Nephron progenitor cell (in vitro differentiated cells): ENCODE measurements around the gene TGM2.

Experiments
- DNase-seq: peaks from one replicate; pipeline ENCODE4 v3.0.0; 2021
- H3K27ac Mint-ChIP-seq: 2 replicates; pipeline ENCODE4 v1.8.0; 2021; ENCODE audit warnings: mild to moderate bottlenecking, moderate library complexity, mixed read lengths
- H3K27me3 Mint-ChIP-seq: 2 replicates; pipeline ENCODE4 v1.8.0; 2021; ENCODE audit warnings: mild to moderate bottlenecking, low read depth, mixed read lengths; ENCODE audit not compliant: poor library complexity
- H3K36me3 Mint-ChIP-seq: 2 replicates; pipeline ENCODE4 v1.8.0; 2021; ENCODE audit warnings: low read depth, mixed read lengths
- H3K4me1 Mint-ChIP-seq: 2 replicates; pipeline ENCODE4 v1.8.0; 2021; ENCODE audit warnings: mixed read lengths
- H3K4me3 Mint-ChIP-seq: 2 replicates; pipeline ENCODE4 v1.8.0; 2021; ENCODE audit warnings: mild to moderate bottlenecking, moderate library complexity, mixed read lengths
- H3K9me3 Mint-ChIP-seq: 2 replicates; pipeline ENCODE4 v1.8.0; 2021; ENCODE audit warnings: mild to moderate bottlenecking, moderate library complexity, mixed read lengths
- TF ChIP-seq, protein P1 (sequence below): fragments of 200-600 bp; sonication (generic); IDR thresholded peaks from 2 replicates; pipeline ENCODE4 v1.5.0; 2021; ENCODE audit warnings: antibody characterized with exemption

The TGM2 gene

DNA sequence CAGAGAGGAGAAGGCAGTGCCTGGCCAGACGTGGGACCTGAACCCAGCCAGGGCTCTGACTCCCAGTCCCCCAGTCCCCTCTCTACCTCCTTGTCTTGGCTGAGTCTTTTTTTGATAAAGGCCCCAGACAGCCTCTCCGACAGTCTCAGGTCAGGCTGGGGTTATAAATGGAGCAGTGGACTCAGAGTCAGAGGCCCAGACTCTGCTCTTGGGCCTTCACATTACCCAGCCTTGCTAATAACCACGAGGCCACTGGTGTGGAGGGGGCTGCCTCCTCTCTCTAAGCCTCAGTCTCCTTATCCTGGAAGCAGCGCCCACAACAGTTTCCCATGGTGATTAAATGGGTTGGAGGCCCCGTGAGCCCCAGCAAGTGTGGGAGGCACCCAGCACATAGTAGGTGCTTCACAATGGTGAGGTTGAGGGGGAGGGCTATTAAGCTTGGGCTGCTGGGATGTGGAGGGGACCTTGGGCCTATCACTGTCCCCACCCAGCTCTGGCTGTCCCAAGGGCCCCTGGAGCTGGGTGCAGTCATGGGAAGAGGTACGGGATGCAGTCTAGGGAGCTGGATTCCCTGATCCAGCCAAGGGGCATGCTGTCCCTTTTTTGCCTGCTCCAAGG lies 35.7 kb downstream of the TGM2 start:
- Mint-ChIP-seq H3K4me1 (peaks cover 30% of the 10 kb centered on the region), H3K27me3 (peaks cover 10% of the 10 kb centered on the region), H3K9me3 (no peaks in the 10 kb centered on the region), H3K27ac (no peak overlapping the region), H3K36me3 (no peaks in the 10 kb centered on the region), H3K4me3 (no peak overlapping the region)
- TF ChIP-seq, protein P1, sequence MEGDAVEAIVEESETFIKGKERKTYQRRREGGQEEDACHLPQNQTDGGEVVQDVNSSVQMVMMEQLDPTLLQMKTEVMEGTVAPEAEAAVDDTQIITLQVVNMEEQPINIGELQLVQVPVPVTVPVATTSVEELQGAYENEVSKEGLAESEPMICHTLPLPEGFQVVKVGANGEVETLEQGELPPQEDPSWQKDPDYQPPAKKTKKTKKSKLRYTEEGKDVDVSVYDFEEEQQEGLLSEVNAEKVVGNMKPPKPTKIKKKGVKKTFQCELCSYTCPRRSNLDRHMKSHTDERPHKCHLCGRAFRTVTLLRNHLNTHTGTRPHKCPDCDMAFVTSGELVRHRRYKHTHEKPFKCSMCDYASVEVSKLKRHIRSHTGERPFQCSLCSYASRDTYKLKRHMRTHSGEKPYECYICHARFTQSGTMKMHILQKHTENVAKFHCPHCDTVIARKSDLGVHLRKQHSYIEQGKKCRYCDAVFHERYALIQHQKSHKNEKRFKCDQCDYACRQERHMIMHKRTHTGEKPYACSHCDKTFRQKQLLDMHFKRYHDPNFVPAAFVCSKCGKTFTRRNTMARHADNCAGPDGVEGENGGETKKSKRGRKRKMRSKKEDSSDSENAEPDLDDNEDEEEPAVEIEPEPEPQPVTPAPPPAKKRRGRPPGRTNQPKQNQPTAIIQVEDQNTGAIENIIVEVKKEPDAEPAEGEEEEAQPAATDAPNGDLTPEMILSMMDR, result no peak
- no peak for DNase-seq

DNA sequence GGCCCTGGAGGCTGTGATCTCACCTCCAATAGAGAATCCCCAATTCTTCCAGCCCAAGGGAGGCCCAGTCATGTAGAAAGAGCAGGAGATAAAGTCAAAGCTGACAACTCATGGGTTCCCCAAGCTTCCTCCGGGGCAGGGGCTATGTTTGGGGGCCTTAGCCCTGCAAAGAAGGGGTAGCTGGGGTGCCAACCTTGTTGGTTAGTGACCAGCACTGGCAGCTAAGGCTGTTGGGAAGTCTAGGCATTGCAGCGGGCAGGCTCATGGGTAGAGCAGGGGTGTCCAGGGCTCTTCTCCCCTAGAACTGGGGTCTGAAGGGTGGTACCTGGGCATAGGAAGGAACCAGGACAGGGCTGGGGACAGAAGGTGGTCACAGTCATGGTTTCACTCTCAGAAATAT lies 36.4 kb downstream of the TGM2 start:
- H3K27ac Mint-ChIP-seq, result peak overlapping the region; percentile 59
- no peak overlapping the region for H3K4me3 Mint-ChIP-seq
- no peak for DNase-seq
- H3K9me3 Mint-ChIP-seq, result no peaks in the 10 kb centered on the region
- peaks cover 10% of the 10 kb centered on the region for H3K27me3 Mint-ChIP-seq
- peaks cover 23% of the 10 kb centered on the region for H3K4me1 Mint-ChIP-seq
- H3K36me3 Mint-ChIP-seq, result no peaks in the 10 kb centered on the region
- TF ChIP-seq, protein P1, result no peak

DNA sequence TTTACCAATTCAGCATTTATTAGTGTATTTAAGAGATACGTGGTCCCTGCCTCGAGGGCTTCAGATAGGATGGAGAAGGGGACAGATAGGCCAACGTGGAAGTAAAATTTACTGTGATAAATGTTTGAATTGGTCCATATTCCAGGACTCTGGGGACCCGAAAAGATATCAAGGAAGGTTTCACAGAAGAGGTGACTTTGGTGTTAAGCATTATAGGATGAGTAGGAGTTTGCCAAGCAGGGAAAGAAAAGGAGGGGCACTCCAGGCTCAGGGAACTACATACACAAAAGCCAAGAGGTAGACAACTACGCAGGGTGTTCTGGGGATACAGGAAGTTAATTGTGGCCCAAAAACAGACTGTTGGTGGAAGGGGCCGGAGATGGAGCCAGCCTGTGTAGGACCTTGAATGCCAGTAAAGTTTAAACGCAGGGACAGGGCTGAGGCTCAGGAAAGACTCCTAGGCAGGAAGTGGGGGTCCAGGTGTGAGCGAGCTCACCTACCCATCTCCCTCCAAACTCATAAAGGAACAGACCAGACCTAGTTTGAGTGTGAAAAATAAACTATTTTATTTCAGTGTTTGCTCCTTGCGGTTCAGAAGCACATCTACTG lies 37.0 kb downstream of the TGM2 start:
- Mint-ChIP-seq H3K9me3 (no peaks in the 10 kb centered on the region), H3K36me3 (no peaks in the 10 kb centered on the region), H3K4me1 (peaks cover 25% of the 10 kb centered on the region), H3K4me3 (no peak overlapping the region), H3K27ac (peak overlapping the region; percentile 74), H3K27me3 (peaks cover 10% of the 10 kb centered on the region)
- TF ChIP-seq, protein P1, result no peak
- DNase-seq, result no peak

DNA sequence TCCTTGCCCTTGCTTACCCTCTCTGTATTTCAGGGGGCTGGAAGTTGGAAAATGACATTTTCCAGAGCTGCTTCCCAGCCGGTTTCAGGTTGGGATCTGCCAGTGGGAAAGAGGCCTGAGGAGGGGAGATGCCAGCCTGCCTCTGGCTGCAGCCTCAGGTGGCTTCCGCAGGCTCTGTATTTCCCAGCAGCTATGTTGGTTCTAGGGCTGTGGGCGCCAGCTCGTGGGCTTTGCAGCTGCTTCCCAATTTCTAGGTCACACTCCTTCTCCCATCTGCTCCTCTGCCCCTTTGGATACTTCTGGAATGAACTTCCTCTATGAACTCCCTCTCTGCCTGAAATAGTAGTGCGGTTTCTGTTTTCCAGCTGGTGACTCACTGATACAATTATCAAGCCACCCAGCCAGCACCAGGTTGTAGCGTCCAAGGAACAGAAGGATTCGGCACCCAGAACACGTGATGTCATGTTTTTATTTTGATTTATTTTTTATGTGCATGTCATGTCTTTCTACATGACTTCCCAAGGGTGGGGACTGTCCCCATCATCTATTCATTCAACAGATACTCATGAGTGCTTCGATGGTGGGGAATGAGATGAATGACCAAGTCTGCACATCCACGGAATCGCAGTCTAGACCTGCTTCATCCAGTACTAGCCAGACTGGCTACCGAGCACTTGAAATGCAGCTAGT lies 38.0 kb downstream of the TGM2 start:
- Mint-ChIP-seq H3K36me3 (no peaks in the 10 kb centered on the region), H3K4me3 (no peak overlapping the region), H3K27ac (no peak overlapping the region), H3K4me1 (peaks cover 32% of the 10 kb centered on the region), H3K9me3 (no peaks in the 10 kb centered on the region), H3K27me3 (peaks cover 5% of the 10 kb centered on the region)
- TF ChIP-seq, protein P1, result no peak
- DNase-seq, result no peak

DNA sequence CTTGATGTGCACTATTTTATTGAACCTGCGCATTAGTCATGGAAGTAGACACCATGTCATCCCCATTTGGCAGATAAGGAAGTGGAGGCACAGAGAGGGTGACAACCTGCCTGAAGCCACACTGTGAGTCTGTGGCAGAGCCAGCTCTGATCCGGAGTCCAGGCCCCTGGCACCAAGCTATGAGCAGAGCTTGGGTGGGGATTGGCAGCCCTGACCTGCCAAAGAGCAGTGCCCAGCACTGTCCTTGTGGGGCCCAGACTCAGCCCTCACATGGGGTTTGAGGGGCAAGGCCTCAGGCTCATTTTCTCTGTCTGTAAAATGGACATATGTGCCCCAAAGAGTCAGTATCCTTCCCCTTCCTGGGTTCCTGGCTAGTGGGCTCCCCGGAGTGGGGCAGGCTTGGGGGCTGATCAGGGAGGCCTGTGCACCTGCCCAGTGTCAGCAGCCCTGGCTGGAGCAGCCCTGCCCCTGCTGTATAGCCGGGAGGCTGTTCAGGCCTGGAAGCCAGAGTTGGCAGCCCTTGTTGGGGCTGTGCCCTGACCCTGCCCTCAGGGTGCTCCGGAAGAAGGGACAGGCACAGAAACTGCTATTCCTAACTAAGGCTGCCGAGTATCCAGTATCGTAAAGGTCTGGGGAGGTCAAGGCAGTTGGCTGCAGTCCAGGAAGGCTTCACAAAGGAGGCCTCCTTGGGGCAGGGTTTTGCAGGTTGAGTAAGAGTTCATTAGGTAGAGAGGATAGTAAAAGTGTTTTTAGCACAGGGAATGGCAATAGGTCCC lies 38.7 kb downstream of the TGM2 start:
- TF ChIP-seq, protein P1, result no peak
- Mint-ChIP-seq H3K4me3 (no peak overlapping the region), H3K27ac (no peak overlapping the region), H3K27me3 (peaks cover 5% of the 10 kb centered on the region), H3K4me1 (peaks cover 32% of the 10 kb centered on the region), H3K9me3 (no peaks in the 10 kb centered on the region), H3K36me3 (no peaks in the 10 kb centered on the region)
- no peak for DNase-seq
